AG04449 (cell line): ENCODE measurements around the gene ZNF124.
"Not testable (repeated sequence)": the region's sequence is repeated elsewhere in the genome, so short reads cannot be mapped to it uniquely, and the experiment has no call there.

Experiments used
- CTCF ChIA-PET: fragments of 350-600 bp; formaldehyde crosslinking; extraction: SDS; loops from one replicate; lab custom pipeline; 2021; ENCODE audit warnings: antibody characterized with exemption; lab: Yijun Ruan, JAX
- POLR2A ChIA-PET: fragments of 400-600, 350-600 bp; formaldehyde crosslinking; extraction: SDS; loops from one replicate; lab custom pipeline; 2020; ENCODE audit warnings: antibody characterized with exemption, inconsistent platforms; lab: Yijun Ruan, JAX
- DNase-seq: peaks from one replicate; pipeline ENCODE4 v3.0.0-alpha.2; 2010; ENCODE audit warnings: low read depth, low spot score
- H3K4me3 ChIP-seq: 2 replicates; pipeline ENCODE4 v1.5.1; 2011; ENCODE audit warnings: low read depth, mild to moderate bottlenecking, control low read depth, low read length
- CTCF ChIP-seq: IDR thresholded peaks from one replicate; pipeline ENCODE4 v1.5.1; 2011; ENCODE audit warnings: mild to moderate bottlenecking, moderate library complexity, low read length, control low read depth, inconsistent platforms; ENCODE audit not compliant: insufficient read depth; ENCODE audit errors: missing control alignments

ZNF124 gene

GRCh38 chr1:247121382-247121781 is 50.4 kb downstream of the ZNF124 start:
- no peak for TF ChIP-seq CTCF
- no peak overlapping the region for H3K4me3 ChIP-seq
- CTCF ChIA-PET, result no interaction called here

GRCh38 chr1:247120408-247120668 is 51.5 kb downstream of the ZNF124 start:
- POLR2A ChIA-PET, DNase-seq, H3K4me3 ChIP-seq, CTCF ChIA-PET: not testable (repeated sequence)

More at GRCh38 chr1:247121382-247121781, 50.4 kb downstream of the ZNF124 start:
- POLR2A ChIA-PET, result no interaction called here
- DNase-seq, result no peak

- H3K4me3 ChIP-seq, result no peak overlapping the region
- ChIA-PET POLR2A (no interaction called here), CTCF (no interaction called here)
- DNase-seq, result no peak
- no peak for TF ChIP-seq CTCF
These were observed 52.0 kb downstream of the ZNF124 start for GRCh38 chr1:247119600-247120407.

GRCh38 chr1:247118946-247119446 is 52.8 kb downstream of the ZNF124 start:
- no peak for DNase-seq
- H3K4me3 ChIP-seq, result no peak overlapping the region
- ChIA-PET CTCF (no interaction called here), POLR2A (no interaction called here)
- TF ChIP-seq CTCF, result no peak

DNA sequence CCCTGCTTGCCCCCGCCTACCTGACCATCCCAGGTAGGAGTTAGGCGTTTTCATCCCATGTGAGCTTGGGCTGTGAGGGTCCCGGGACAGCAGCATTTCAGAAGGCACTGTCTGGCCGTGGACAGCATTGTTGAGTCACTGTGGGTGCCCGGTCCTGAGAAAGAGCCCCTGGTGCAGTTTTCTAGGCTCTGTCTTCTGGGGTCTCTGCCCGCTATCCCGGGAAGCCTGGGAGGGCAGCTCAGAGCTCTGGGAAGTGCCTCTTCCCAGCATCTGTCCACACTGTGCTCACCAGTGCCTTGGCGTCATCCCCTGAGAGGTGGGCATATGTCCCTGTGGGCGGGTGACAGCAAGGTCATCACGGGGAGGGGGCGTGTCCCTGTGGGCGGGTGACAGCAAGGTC is 56.3 kb downstream of the ZNF124 start:
- no peak overlapping the region for H3K4me3 ChIP-seq
- POLR2A ChIA-PET, result no interaction called here
- DNase-seq, result no peak
- no peak for TF ChIP-seq CTCF
- CTCF ChIA-PET, result no interaction called here

GRCh38 chr1:247115141-247115510 is 56.7 kb downstream of the ZNF124 start:
- no peak for TF ChIP-seq CTCF
- H3K4me3 ChIP-seq, result no peak overlapping the region
- ChIA-PET POLR2A (no interaction called here), CTCF (no interaction called here)
- DNase-seq, result no peak
